SH-SY5Y (cell line): ENCODE measurements around the gene BLACAT1.

ENCODE experiments used
- GATA2 ChIP-seq: IDR thresholded peaks from 2 replicates; pipeline ENCODE4 v1.6.1; 2011; ENCODE audit warnings: mild to moderate bottlenecking, low read depth, low read length
- GATA3 ChIP-seq: IDR thresholded peaks from 2 replicates; pipeline ENCODE4 v1.6.1; 2011; ENCODE audit warnings: low read depth, mild to moderate bottlenecking, low read length, moderate library complexity

DNA sequence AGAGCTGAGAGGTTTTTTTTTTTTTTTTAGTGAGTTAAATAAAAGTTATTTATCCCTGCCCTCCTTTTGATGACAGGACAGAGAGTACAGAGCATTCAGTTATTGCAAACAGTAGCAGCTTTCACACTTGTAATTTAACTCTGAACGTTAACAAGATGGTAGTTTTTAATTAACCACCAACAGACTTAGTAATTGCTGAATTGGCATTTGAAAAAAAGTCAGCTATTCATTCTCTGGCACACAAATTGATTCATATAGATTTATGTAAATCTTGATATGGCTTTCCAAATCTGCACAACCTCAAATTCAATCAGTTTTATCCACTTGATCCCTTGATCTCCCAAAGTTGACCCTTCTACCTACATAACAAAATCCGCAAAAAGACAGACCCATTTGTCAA is 34.9 kb downstream of the BLACAT1 start:
- no peak for TF ChIP-seq GATA2
- no peak for TF ChIP-seq GATA3
